ENCODE results near the gene UBR2. TPM values are rescaled to one million over a fixed set of nuclear protein-coding genes. Genes with fewer than 3 reads are reported as not detected.

The UBR2 gene
- total RNA-seq (2022; extraction: Qiagen RNA extraction; ENCODE audit: low read depth) = 5.6 to 7.3 TPM (median 6.7 TPM) in 5 replicates

GRCh38 chr6:42563697-42564505 lies at the start of gene UBR2:
TSS of gene UBR2 (plus strand) at chr6:42564029. CDS start at chr6:42564320, 291 bp downstream.

GRCh38 chr6:42722497-42722896 lies 158.7 kb downstream of the UBR2 start, which contains the start of gene PRPH2:
TSS of gene PRPH2 (minus strand) at chr6:42722597. CDS start at chr6:42722334, 263 bp downstream.

Other genes starting within 250 kb of the UBR2 start
- gene TRERF1, start 112.1 kb upstream of the UBR2 start, total RNA-seq (2022; extraction: Qiagen RNA extraction; ENCODE audit: low read depth) = 4.7 to 7.1 TPM (median 5.9 TPM) in 5 replicates
- gene PRPH2, start 158.6 kb downstream of the UBR2 start, total RNA-seq (2022; extraction: Qiagen RNA extraction; ENCODE audit: low read depth) = not detected in 5 replicates
- gene TBCC, start 182.1 kb downstream of the UBR2 start, total RNA-seq (2022; extraction: Qiagen RNA extraction; ENCODE audit: low read depth) = 15.1 to 16.6 TPM (median 15.8 TPM) in 5 replicates
- gene BICRAL, start 218.0 kb downstream of the UBR2 start, total RNA-seq (2022; extraction: Qiagen RNA extraction; ENCODE audit: low read depth) = 2.2 to 3.1 TPM (median 2.9 TPM) in 5 replicates